GM18861 (cell line): ENCODE results near the gene PTPN14.
"Not testable (repeated sequence)": the region's sequence is repeated elsewhere in the genome, so short reads cannot be mapped to it uniquely, and the experiment has no call there.

Source experiments
- ATAC-seq: cut with Tn5 transposase; IDR thresholded peaks from one replicate; pipeline ENCODE4 v1.9.1; 2021; ENCODE audit not compliant: unreplicated experiment

PTPN14 gene

GRCh38 chr1:214481983-214482634, 69.3 kb downstream of the PTPN14 start:
- ATAC-seq, result not testable (repeated sequence)

DNA sequence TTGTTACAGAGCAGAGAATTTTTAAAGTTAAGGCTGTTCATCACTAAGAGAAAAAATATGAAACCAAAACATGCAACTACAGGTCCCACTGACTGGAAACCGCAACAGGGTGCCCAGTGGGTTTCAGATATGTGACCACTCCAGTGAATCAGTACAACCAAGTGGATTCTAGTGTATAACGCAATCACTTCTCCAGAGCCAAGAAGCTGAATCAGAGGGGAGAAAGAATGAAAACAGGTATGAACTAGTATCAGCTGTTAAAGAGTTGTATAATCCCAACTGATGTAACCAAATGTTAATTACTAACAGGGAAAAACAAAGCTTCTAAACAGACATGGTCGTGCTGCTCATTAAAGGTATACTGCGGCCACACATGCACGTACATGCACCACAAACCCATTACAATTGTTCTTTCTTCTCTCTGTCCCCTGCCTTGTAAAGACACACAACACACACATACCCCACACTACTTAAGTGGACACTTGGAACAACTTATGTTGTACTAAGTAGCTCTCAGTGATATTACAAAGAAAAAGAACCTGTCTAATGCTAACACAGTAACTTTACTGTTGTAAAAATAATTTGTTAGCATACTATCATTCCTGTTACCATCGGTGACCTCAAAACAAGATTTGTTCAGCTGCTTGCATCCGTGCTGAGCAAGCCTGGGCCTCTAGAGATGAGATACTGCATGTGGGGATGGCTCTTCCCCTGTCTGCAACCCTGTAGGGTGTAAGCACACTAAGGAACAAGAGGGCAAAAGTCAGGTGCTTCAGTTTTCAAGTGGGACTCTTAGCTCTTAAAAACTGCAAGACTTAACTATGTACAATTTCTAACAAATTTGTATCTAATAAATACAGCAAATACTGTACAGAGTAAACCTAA, 74.2 kb downstream of the PTPN14 start:
- ATAC-seq, result no peak

- no peak for ATAC-seq
Observed at GRCh38 chr1:214476229-214476985, 75.0 kb downstream of the PTPN14 start.

DNA sequence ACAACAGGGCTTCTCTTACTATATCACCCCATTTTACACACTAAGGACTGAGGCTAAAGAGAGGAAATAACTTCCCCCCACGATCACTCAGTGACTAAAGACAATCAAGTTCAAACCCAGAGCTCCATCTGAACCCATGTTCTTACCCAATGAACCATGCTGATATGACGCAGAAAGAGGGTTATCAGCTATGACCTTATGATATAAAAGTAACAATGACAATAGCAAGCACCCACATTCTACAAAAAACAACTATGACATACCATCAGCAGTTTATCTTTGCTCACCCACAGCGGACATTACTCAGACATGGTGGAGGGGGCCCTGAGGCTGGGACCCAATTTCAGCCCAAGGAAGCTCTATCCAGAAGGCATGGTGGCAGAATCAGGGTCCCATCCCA, 75.7 kb downstream of the PTPN14 start:
- ATAC-seq, result no peak

DNA sequence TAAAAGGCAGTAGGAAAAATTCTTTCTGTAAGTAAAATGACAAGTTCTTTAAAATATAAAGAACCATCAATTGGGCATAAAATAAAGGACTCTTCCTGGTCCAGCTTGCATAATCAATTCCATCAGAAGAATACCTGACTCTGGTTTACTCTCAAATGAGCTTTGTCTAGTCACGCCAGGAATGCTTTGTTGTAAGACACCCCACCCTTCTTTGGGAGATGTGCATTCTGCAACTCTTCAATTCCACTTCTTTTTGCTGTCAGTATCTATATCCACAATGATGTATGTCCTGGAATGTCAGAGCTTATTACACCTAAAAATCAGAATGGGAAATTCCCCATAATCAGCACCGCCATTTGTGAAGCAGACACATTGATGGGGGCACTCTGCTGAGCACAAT, 76.1 kb downstream of the PTPN14 start:
- no peak for ATAC-seq

DNA sequence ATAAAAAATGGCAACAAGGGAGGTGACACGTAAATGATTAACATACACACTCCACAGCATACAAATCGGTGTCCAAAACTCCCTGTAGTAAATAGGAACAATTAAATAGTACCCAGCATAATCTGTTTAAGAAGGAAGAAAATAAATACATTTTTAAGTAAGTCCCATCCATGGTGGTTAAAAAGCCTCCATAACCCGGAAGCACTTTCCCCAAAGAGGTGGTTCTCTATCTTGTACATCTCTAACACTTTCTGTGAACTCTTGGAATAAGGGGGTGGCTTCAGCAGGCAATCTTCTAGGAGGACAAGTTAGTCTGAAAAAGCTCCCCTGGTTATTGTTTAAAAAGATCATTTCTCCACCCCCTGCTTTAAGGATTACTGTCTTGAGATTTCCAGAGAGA, 76.9 kb downstream of the PTPN14 start:
- ATAC-seq, result no peak

DNA sequence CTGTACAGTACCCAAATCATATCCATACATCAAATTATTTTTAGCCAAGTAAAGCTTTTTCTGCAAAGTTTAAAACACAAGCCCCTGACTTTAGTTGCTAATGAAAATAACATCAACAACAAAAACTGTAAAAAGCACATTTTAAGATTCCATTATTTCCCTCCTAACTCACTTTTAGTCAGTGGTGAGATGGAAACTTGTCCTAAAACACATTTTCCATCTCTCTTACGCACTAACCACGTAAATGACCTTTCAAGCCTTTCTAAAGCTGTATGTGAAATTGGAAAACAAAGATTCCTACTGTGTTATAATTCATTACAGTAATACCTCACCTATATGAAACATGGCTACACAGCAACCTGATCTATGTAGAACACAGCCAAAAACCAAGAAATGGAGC, 77.5 kb downstream of the PTPN14 start:
- ATAC-seq, result no peak

- no peak for ATAC-seq
Observed at GRCh38 chr1:214473387-214473786, 78.0 kb downstream of the PTPN14 start.

- no peak for ATAC-seq
Observed at GRCh38 chr1:214472364-214472763, 79.0 kb downstream of the PTPN14 start.

DNA sequence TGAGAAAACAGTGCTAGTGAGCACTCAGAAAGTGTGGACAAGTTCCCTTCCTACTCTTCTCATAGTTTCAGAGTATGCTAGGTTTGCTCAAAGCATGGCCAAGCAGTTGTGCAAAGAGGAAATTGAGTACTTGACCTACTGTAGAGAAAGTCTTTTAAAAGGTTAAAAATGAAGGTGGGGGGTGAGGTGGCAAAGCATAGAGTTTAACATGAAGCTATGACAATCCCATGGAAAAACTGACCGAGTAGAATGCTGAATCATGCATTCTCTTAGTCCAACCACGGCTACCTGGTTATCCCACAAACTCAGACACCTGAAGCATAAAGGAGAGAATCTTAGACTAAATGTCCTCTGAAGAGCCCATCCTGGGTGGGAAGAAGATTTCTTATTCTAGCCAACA, 79.9 kb downstream of the PTPN14 start:
- ATAC-seq, result no peak

DNA sequence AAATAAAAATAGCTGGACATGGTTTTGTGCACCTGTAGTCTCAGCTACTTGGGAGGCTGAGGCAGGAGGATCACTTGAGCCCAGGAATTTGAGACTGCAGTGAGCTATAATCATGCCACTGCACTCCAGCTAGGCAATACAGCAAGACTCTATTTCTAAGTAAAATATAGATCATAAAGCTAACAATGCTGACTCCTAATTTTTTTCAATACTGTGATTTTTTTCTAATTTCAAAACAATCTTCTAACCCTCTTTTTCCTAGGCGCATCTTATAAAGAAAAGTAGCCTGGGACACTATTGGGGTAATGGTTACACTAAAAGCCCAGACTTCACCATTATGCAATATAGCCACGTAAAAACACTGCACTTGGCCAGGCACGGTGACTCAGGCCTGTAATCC, 81.3 kb downstream of the PTPN14 start:
- ATAC-seq, result no peak

GRCh38 chr1:214469290-214469689, 82.1 kb downstream of the PTPN14 start:
- no peak for ATAC-seq

DNA sequence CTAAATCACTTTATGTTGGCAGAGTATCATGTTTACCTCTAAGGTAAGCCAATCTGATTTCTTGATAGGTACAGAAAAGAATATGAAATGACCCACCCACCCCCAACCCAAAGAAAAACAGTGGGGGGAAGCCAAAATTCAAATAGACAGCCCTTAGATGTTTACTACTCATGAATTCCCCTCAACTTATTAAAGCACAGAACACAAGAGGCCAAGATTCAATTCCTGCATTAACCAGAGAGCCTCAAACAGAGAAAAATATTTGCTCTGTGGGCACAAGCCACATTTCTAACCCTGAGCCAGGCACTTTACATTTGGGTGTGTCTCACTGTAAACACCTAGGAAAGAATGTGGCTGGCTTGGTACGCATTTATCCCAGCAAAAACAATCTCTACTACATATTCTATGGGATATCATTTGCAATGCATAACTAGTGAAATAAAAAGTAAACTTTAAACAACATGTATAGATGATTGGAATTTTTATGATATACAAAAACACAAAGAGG, 84.3 kb downstream of the PTPN14 start:
- ATAC-seq, result no peak

DNA sequence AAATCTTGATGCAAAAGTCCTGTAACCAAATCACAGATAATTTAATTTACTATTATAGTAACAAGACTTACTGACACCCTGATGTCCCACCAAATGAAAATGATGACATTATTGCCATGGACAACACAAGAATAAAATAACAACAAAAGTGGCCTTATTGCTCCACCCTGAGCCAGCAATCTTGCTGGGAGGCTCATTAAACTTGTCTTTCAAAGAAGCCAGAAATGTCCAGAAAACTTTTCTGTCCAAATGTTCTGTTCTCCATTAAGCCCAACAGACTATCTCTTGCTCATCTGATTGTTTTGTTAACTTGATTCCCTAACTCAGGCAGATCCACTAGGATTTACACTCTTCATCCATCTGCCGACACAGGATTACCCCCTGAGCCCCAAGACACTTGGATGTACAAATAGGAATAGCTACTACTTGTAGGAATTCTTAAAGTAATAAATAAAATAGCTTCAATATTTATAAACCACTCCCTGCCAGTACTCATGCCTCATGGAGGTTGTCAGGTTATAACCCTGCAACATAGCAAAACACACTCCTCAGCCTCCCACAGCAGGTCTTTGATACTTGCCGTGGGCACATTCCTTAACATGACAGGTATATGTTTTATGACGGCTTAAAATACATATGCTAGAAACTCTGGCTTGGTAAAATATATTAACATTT, 84.9 kb downstream of the PTPN14 start:
- ATAC-seq, result no peak

- ATAC-seq, result no peak
Observed at GRCh38 chr1:214464445-214465287, 86.7 kb downstream of the PTPN14 start.

DNA sequence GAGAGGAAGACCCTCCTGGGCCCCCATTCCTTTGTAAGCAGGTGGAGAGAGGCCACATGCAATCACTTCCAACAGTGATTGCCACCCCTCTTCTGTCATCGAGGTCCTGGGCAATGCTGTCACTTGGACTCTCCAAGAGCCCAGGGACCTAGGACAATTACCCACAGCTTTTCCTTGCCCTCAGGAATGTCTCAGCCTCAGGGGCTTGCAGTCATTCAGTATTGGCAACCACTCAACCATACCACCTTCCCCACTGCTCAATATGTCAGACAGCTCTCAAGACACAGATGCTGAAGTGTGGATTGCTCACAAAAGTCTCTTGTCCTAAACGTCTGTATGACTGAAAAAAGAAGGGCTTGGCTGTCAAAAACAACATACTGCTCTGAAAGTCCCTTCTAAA, 87.8 kb downstream of the PTPN14 start:
- ATAC-seq, result no peak

DNA sequence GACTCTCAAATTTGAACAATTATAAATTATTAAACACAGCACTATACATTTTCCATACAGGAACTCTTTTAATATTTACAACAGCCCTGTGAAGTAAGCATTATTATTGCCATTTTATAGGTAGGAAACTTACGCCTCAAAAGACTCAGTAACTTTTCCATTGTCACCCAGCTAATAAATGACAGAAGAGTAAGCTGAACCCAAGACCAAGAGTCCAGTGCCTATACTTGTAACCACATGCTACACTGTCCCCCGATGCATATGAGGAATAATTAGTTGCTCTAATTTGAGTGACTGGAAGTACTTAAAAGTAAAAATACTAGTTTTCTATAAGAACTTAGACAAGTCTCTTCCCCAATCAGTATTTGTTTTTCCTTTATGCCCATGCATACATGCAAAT, 88.5 kb downstream of the PTPN14 start:
- no peak for ATAC-seq

- no peak for ATAC-seq
Observed at GRCh38 chr1:214461305-214461704, 90.1 kb downstream of the PTPN14 start.

DNA sequence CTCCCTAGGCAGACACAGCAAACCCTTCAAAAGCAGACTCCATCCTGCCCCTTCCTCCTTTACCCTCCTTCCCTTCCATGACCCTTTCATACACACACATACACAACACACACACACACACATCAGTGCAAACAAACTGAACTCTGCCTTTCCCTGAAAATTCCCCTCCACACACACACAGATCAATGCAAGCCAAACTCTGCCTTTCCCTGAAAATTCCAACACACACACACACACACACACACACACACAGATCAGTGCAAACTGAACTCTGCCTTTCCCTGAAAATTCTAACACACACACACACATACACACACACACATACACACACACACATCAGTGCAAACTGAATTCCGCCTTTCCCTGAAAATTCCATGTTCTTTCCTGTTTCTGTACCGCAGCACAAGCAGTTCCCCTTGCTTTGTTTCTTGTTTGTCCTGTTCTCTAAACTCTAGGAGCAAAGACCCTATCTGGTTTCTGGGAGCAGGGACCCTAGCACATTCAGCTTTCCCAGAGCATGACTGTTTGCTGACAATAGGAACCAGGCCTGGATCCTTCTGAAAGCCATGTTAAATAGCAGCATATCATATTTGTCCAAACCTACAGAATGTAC, 91.0 kb downstream of the PTPN14 start:
- ATAC-seq, result no peak

GRCh38 chr1:214459895-214460294, 91.5 kb downstream of the PTPN14 start:
- ATAC-seq, result no peak
